Liver (tissue), 9 donors: ENCODE measurements around the gene RYR1. TPM values are rescaled to one million over a fixed set of nuclear protein-coding genes. Genes with fewer than 3 reads are reported as not detected.
"Not testable (repeated sequence)": the region's sequence is repeated elsewhere in the genome, so short reads cannot be mapped to it uniquely, and the experiment has no call there.

Experiments used
- DNase-seq: peaks from one replicate; pipeline ENCODE4 v3.0.0-alpha.2; 2017; ENCODE audit warnings: low spot score
- H3K27ac ChIP-seq, 2 donors: one replicate each; pipeline ENCODE4 v1.7.0; 2013; ENCODE audit warnings: inconsistent platforms in 2 of 2, low read length in 2 of 2, control low read depth in 1 of 2, low read depth in 1 of 2, mild to moderate bottlenecking in 1 of 2
- H3K27me3 ChIP-seq, 4 donors: one replicate each; pipeline versions ENCODE4 v1.6.1 to v1.7.0; 2013; ENCODE audit warnings: low read length in 3 of 4, inconsistent platforms in 1 of 4, mild to moderate bottlenecking in 1 of 4, moderate library complexity in 1 of 4; ENCODE audit not compliant: control insufficient read depth in 4 of 4, insufficient read depth in 4 of 4
- H3K36me3 ChIP-seq, 4 donors: one replicate each; pipeline versions ENCODE4 v1.6.1 to v1.7.0; 2013; ENCODE audit warnings: low read length in 3 of 4, mild to moderate bottlenecking in 3 of 4, low read depth in 1 of 4, moderate library complexity in 1 of 4; ENCODE audit not compliant: control insufficient read depth in 4 of 4, insufficient read depth in 3 of 4
- H3K4me1 ChIP-seq, 4 donors: one replicate each; pipeline versions ENCODE4 v1.6.1 to v1.7.0; 2013; ENCODE audit warnings: low read length in 3 of 4, mild to moderate bottlenecking in 3 of 4, moderate library complexity in 1 of 4; ENCODE audit not compliant: control insufficient read depth in 4 of 4, insufficient read depth in 4 of 4
- H3K4me3 ChIP-seq, 3 donors: one replicate each; pipeline versions ENCODE4 v1.6.1 to v1.7.0; 2013; ENCODE audit warnings: low read length in 3 of 3, control low read depth in 1 of 3, low read depth in 1 of 3, mild to moderate bottlenecking in 1 of 3
- H3K9ac ChIP-seq, 2 donors: one replicate each; pipeline ENCODE4 v1.7.0; 2013; ENCODE audit warnings: low read length in 2 of 2, mild to moderate bottlenecking in 2 of 2, moderate library complexity in 2 of 2, control low read depth in 1 of 2, low read depth in 1 of 2
- H3K9me3 ChIP-seq, 4 donors: one replicate each; pipeline versions ENCODE4 v1.6.1 to v1.7.0; 2013; ENCODE audit warnings: low read length in 3 of 4; ENCODE audit not compliant: control insufficient read depth in 4 of 4
- ATF3 ChIP-seq: IDR thresholded peaks from 2 replicates; pipeline ENCODE4 v1.6.1; 2016; ENCODE audit warnings: antibody characterized with exemption
- EGR1 ChIP-seq, 2 donors: IDR thresholded peaks; 2 replicates each; pipeline ENCODE4 v1.6.1; 2016 to 2018; ENCODE audit warnings: antibody characterized with exemption in 2 of 2, low read depth in 2 of 2
- FOXA1 ChIP-seq: IDR thresholded peaks from 2 replicates; pipeline ENCODE4 v1.6.1; 2016; ENCODE audit warnings: antibody characterized with exemption
- GABPA ChIP-seq, 2 donors: IDR thresholded peaks in 1 of 2; conservative IDR thresholded peaks in 1 of 2; 2 replicates each; pipeline ENCODE4 v1.6.1; 2016; ENCODE audit warnings: antibody characterized with exemption in 2 of 2, mild to moderate bottlenecking in 1 of 2, moderate library complexity in 1 of 2
- HNF4A ChIP-seq, 2 donors: conservative IDR thresholded peaks; 2 replicates each; pipeline ENCODE4 v1.6.1; 2016; ENCODE audit warnings: antibody characterized with exemption in 2 of 2, mild to moderate bottlenecking in 2 of 2
- HNF4G ChIP-seq: IDR thresholded peaks from 2 replicates; pipeline ENCODE4 v1.6.1; 2016; ENCODE audit warnings: antibody characterized with exemption
- JUND ChIP-seq, 2 donors: IDR thresholded peaks; 2 replicates each; pipeline ENCODE4 v1.6.1; 2016; ENCODE audit warnings: antibody characterized with exemption in 2 of 2
- MAX ChIP-seq: IDR thresholded peaks from 2 replicates; pipeline ENCODE4 v1.6.1; 2016; ENCODE audit warnings: antibody characterized with exemption
- NR2F2 ChIP-seq: IDR thresholded peaks from 2 replicates; pipeline ENCODE4 v1.6.1; 2016; ENCODE audit warnings: antibody characterized with exemption
- RAD21 ChIP-seq, 2 donors: IDR thresholded peaks; 2 replicates each; pipeline ENCODE4 v1.6.1; 2016; ENCODE audit warnings: antibody characterized with exemption in 2 of 2, mild to moderate bottlenecking in 2 of 2
- REST ChIP-seq: IDR thresholded peaks from 2 replicates; pipeline ENCODE4 v1.6.1; 2016; ENCODE audit warnings: antibody characterized with exemption, mild to moderate bottlenecking
- RXRA ChIP-seq, 2 donors: IDR thresholded peaks; 2 replicates each; pipeline ENCODE4 v1.6.1; 2017 to 2018; ENCODE audit warnings: antibody characterized with exemption in 2 of 2, mild to moderate bottlenecking in 1 of 2
- SP1 ChIP-seq: IDR thresholded peaks from 2 replicates; pipeline ENCODE4 v1.6.1; 2018; ENCODE audit warnings: antibody characterized with exemption, mild to moderate bottlenecking
- TAF1 ChIP-seq: conservative IDR thresholded peaks from 2 replicates; pipeline ENCODE4 v1.6.1; 2016; ENCODE audit warnings: antibody characterized with exemption, mild to moderate bottlenecking
- YY1 ChIP-seq: IDR thresholded peaks from 2 replicates; pipeline ENCODE4 v1.6.1; 2016; ENCODE audit warnings: antibody characterized with exemption, mild to moderate bottlenecking
- WGBS: extraction: QIAGEN DNeasy Blood & Tissue Kit; methylation state at CpG from one replicate; pipeline ENCODE4 v1.1.7; 2013; 5-methylcytosine and 5-hydroxymethylcytosine counted together
- polyA plus RNA-seq, 2 donors: library from polyadenylated mRNA; stranded (reverse) in 1 of 2; unstranded in 1 of 2; fragments of 200-250 nt in 1 of 2; fragments of >200 nt in 1 of 2; fragmentation: Nextera tagmentation in 1 of 2; extraction: Ambion mirVana in 1 of 2; gene quantifications; one replicate each; pipeline versions ENCODE4 v1.2.1 to v1.2.3, GENCODE V29; 2013 to 2015
- total RNA-seq, 2 donors: library from RNA; depleted of rRNA; stranded (reverse); fragments of >200 nt; gene quantifications; one replicate each; pipeline ENCODE4 v1.2.3, GENCODE V29; 2014
- donor health status: healthy.
- donor health status: healthy.
- donor health status: healthy.
- donor health status: healthy.
- donor health status: healthy.

Gene RYR1
- total and polyA plus RNA-seq, 4 donors, result 0.01 to 0.70 (median 0.29) TPM

- Histone ChIP-seq H3K9me3 (no peaks in the 10 kb centered on the region), H3K9ac (no peak overlapping the region), H3K4me1 (no peaks in the 10 kb centered on the region), H3K27ac (no peak overlapping the region), H3K27me3 (peaks cover 0 to 4% (median 0%) of the 10 kb centered on the region in 4 donors), H3K36me3 (no peaks in the 10 kb centered on the region), H3K4me3 (no peak overlapping the region)
- DNase-seq, result no peak
- TF ChIP-seq EGR1 (IDR thresholded peaks at IDR 0.05; ENCODE audit: low read depth in 2 of 2), result no peak
- no peak for TF ChIP-seq YY1
- no peak for TF ChIP-seq NR2F2
- TF ChIP-seq SP1, result no peak
- no peak for TF ChIP-seq GABPA (IDR thresholded peaks at IDR 0.05 in 1 of 2, conservative IDR thresholded peaks at IDR 0.05 in 1 of 2)
- TF ChIP-seq RAD21 (IDR thresholded peaks at IDR 0.05), result no peak
- TF ChIP-seq MAX, result no peak
- no peak for TF ChIP-seq JUND (IDR thresholded peaks at IDR 0.05)
- no peak for TF ChIP-seq FOXA1
- WGBS, result 68% methylated on average over 6 of the region's 6 CpGs
Observed at GRCh38 chr19:38551450-38551813, 117.9 kb downstream of the RYR1 start.

GRCh38 chr19:38553239-38553638 lies 119.7 kb downstream of the RYR1 start:
- 97% methylated on average over 1 of the region's 1 CpG for WGBS
- not testable (repeated sequence) for H3K4me3 ChIP-seq, H3K9ac ChIP-seq, H3K9me3 ChIP-seq, H3K27me3 ChIP-seq, H3K36me3 ChIP-seq, H3K27ac ChIP-seq, DNase-seq, H3K4me1 ChIP-seq

- no peak overlapping the region for H3K4me3 ChIP-seq
Observed at GRCh38 chr19:38554676-38555141, 121.2 kb downstream of the RYR1 start.

More at GRCh38 chr19:38554676-38555141, 121.2 kb downstream of the RYR1 start:
- DNase-seq, result no peak
- no peak for TF ChIP-seq HNF4G
- no peak for TF ChIP-seq REST
- TF ChIP-seq NR2F2, result no peak
- TF ChIP-seq TAF1, result no peak
- no peak for TF ChIP-seq FOXA1
- TF ChIP-seq YY1, result no peak
- no peak for TF ChIP-seq SP1
- no peak for TF ChIP-seq EGR1 (IDR thresholded peaks at IDR 0.05; ENCODE audit: low read depth in 2 of 2)
- no peak for TF ChIP-seq RAD21 (IDR thresholded peaks at IDR 0.05)
- no peak for TF ChIP-seq HNF4A (conservative IDR thresholded peaks at IDR 0.05)
- no peak for TF ChIP-seq ATF3
- TF ChIP-seq GABPA (IDR thresholded peaks at IDR 0.05 in 1 of 2, conservative IDR thresholded peaks at IDR 0.05 in 1 of 2), result no peak
- TF ChIP-seq RXRA (IDR thresholded peaks at IDR 0.05), result no peak
- H3K9me3 ChIP-seq, result no peaks in the 10 kb centered on the region
- H3K27ac ChIP-seq, result no peak overlapping the region
- no peaks in the 10 kb centered on the region for H3K4me1 ChIP-seq
- peaks cover 0 to 4% (median 0%) of the 10 kb centered on the region in 4 donors for H3K27me3 ChIP-seq
- H3K36me3 ChIP-seq, result no peaks in the 10 kb centered on the region
- no peak overlapping the region for H3K9ac ChIP-seq
- 60% methylated on average over 3 of the region's 3 CpGs for WGBS
